ENCODE results near the gene RIPOR2. TPM values are rescaled to one million over a fixed set of nuclear protein-coding genes. Genes with fewer than 3 reads are reported as not detected.
"Not testable (repeated sequence)": the region's sequence is repeated elsewhere in the genome, so short reads cannot be mapped to it uniquely, and the experiment has no call there.

Gene RIPOR2
- total and polyA plus RNA-seq, 4 experiments from 2014 or later = 420 to 458 (median 431) TPM

DNA sequence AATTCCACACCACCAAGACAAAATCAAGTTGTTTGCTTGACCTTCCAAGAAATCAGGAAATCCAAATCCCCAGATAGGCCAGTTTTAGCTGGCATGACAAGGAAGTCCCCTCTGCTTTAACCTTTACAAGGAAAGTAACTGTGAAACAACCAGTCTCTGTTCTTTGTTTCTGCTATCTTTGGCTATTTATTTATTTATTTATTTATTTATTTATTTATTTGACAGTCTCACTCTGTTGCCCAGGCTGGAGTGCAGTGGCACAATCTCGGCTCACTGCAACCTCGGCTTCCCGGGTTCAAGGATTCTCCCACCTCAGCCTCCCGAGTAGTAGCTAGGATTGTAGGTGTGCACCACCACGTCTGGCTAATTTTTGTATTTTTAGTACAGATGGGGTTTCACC is 175.6 kb downstream of the RIPOR2 start:
- Histone ChIP-seq H3K27me3 (ENCODE audit: insufficient read depth, low read length) (no peaks in the 10 kb centered on the region), H3K4me1 (ENCODE audit: insufficient read depth, low read length) (no peaks in the 10 kb centered on the region), H3K27ac (ENCODE audit: low read depth, low read length) (no peak overlapping the region), H3K9me3 (ENCODE audit: control insufficient read depth in 1 of 2, low read length in 2 of 2) (no peaks in the 10 kb centered on the region), H3K36me3 (ENCODE audit: insufficient read depth, low read length) (no peaks in the 10 kb centered on the region), H3K4me3 (ENCODE audit: low read length in 2 of 2) (no peak overlapping the region)
- Mint-ChIP-seq H3K36me3 (no peaks in the 10 kb centered on the region), H3K4me3 (no peak overlapping the region), H3K4me1 (peaks cover 0 to 4% (median 0%) of the 10 kb centered on the region in 4 donors), H3K27me3 (no peaks in the 10 kb centered on the region), H3K27ac (no peak overlapping the region), H3K9me3 (peaks cover 0 to 2% (median 0%) of the 10 kb centered on the region in 8 donors)
- ChIA-PET CTCF (ENCODE audit: partially characterized antibody) (interaction anchor here (1.1 to 1.6 kb wide), 2 partner anchors 9 to 179 kb away, joined by 4 to 5 read pairs; no protein-coding TSS in a partner anchor), POLR2A (ENCODE audit: partially characterized antibody) (no interaction called here)
- DNase-seq = no peak
- intact Hi-C loops (cut with micrococcal nuclease) = no loop called here

DNA sequence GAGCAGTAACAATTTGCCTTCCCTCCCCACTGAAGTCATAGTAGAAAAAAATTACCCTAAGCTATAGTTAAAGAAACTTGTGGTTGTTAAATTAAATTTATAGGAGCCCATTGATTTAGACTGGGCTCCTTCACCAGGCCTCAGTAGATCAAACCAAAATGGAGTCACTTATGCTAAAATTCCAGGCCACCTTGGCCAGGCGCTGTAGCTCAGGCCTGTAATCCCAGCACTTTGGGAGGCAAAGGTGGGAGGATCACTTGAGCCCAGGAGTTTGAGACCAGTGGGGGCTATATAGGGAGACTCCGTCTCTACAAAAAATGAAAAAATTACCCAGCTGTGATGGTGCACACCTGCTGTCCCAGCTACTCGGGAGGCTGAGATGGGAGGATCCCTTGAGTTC is 176.0 kb downstream of the RIPOR2 start:
- Mint-ChIP-seq H3K4me1 (peaks cover 0 to 4% (median 0%) of the 10 kb centered on the region in 4 donors), H3K27ac (no peak overlapping the region), H3K36me3 (no peaks in the 10 kb centered on the region), H3K9me3 (peaks cover 0 to 2% (median 0%) of the 10 kb centered on the region in 8 donors), H3K4me3 (no peak overlapping the region), H3K27me3 (no peaks in the 10 kb centered on the region)
- H3K36me3 ChIP-seq (ENCODE audit: insufficient read depth, low read length) = no peaks in the 10 kb centered on the region
- H3K27ac ChIP-seq (ENCODE audit: low read depth, low read length) = no peak overlapping the region
- no peaks in the 10 kb centered on the region for H3K9me3 ChIP-seq (ENCODE audit: control insufficient read depth in 1 of 2, low read length in 2 of 2)
- ChIA-PET CTCF (ENCODE audit: partially characterized antibody) (interaction anchor here (1.1 kb wide), 1 partner anchor 9 kb away, joined by 4 read pairs; no protein-coding TSS in a partner anchor), POLR2A (ENCODE audit: partially characterized antibody) (no interaction called here)
- no peak overlapping the region for H3K4me3 ChIP-seq (ENCODE audit: low read length in 2 of 2)
- no peaks in the 10 kb centered on the region for H3K27me3 ChIP-seq (ENCODE audit: insufficient read depth, low read length)
- H3K4me1 ChIP-seq (ENCODE audit: insufficient read depth, low read length) = no peaks in the 10 kb centered on the region
- intact Hi-C loops (cut with micrococcal nuclease) = no loop called here
- DNase-seq = no peak

DNA sequence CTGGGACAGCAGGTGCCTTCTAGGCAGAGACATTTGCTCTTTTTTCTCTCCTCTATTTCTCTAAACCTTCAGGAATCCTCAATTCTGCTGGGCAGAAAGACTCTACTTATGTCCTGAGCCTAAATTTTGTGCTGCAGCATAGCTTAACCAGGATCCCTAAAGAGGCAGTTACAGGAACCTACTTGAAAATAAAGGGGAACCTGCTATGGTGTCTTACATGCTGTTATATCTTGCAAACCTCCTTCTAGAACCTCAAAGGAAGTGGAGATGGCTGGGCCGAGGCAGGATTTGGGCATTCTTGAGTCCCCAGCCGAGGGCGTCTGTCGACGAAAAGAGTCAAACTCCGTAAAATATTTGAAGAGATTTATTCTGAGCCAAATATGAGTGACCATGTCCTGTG is 178.1 kb downstream of the RIPOR2 start:
- ChIA-PET POLR2A (ENCODE audit: partially characterized antibody) (interaction anchor here (0.9 kb wide), 1 partner anchor 332 kb away, joined by 3 read pairs; no protein-coding TSS in a partner anchor), CTCF (ENCODE audit: partially characterized antibody) (no interaction called here)
- Histone ChIP-seq H3K4me3 (ENCODE audit: low read length in 2 of 2) (no peak overlapping the region), H3K27me3 (ENCODE audit: insufficient read depth, low read length) (no peaks in the 10 kb centered on the region), H3K4me1 (ENCODE audit: insufficient read depth, low read length) (no peaks in the 10 kb centered on the region), H3K36me3 (ENCODE audit: insufficient read depth, low read length) (no peaks in the 10 kb centered on the region), H3K27ac (ENCODE audit: low read depth, low read length) (no peak overlapping the region), H3K9me3 (ENCODE audit: control insufficient read depth in 1 of 2, low read length in 2 of 2) (no peaks in the 10 kb centered on the region)
- Mint-ChIP-seq H3K27ac (no peak overlapping the region), H3K36me3 (no peaks in the 10 kb centered on the region), H3K4me1 (peaks cover 0 to 4% (median 0%) of the 10 kb centered on the region in 4 donors), H3K9me3 (peaks cover 0 to 2% (median 0%) of the 10 kb centered on the region in 8 donors), H3K27me3 (peaks cover 2 to 3% of the 10 kb centered on the region in 2 donors), H3K4me3 (no peak overlapping the region)
- no peak for DNase-seq
- intact Hi-C loops (cut with micrococcal nuclease) = no loop called here

DNA sequence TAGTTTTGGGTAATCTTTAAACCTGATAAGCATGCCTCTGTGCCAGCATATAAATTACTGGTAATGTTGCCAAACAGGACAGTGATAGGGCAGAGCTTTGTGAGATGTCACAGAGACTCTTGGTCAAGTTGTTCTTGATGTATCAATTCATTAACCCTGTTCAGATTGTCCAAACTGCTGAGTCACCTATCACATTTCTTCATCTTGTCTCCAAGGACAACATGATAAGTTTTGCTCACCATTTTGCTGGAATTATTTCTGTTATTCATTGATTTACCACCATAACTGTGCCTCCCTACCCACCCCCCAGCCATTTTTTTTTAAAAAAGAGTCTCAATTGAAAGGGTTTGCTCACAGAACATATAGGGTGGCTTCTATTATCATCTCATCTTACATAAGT is 180.5 kb downstream of the RIPOR2 start:
- Mint-ChIP-seq H3K4me1 (no peaks in the 10 kb centered on the region), H3K27me3 (peaks cover 3 to 5% of the 10 kb centered on the region in 2 donors), H3K27ac (no peak overlapping the region), H3K9me3 (peaks cover 0 to 2% (median 0%) of the 10 kb centered on the region in 8 donors), H3K4me3 (no peak overlapping the region), H3K36me3 (no peaks in the 10 kb centered on the region)
- ChIA-PET CTCF (ENCODE audit: partially characterized antibody) (interaction anchor here (0.9 kb wide), 1 partner anchor 174 kb away, joined by 4 read pairs; no protein-coding TSS in a partner anchor), POLR2A (ENCODE audit: partially characterized antibody) (no interaction called here)
- H3K4me3 ChIP-seq (ENCODE audit: low read length in 2 of 2) = no peak overlapping the region
- no peaks in the 10 kb centered on the region for H3K4me1 ChIP-seq (ENCODE audit: insufficient read depth, low read length)
- H3K27me3 ChIP-seq (ENCODE audit: insufficient read depth, low read length) = no peaks in the 10 kb centered on the region
- no peak for DNase-seq
- H3K36me3 ChIP-seq (ENCODE audit: insufficient read depth, low read length) = no peaks in the 10 kb centered on the region
- H3K27ac ChIP-seq (ENCODE audit: low read depth, low read length) = no peak overlapping the region
- intact Hi-C loops (cut with micrococcal nuclease) = no loop called here
- no peaks in the 10 kb centered on the region for H3K9me3 ChIP-seq (ENCODE audit: control insufficient read depth in 1 of 2, low read length in 2 of 2)

DNA sequence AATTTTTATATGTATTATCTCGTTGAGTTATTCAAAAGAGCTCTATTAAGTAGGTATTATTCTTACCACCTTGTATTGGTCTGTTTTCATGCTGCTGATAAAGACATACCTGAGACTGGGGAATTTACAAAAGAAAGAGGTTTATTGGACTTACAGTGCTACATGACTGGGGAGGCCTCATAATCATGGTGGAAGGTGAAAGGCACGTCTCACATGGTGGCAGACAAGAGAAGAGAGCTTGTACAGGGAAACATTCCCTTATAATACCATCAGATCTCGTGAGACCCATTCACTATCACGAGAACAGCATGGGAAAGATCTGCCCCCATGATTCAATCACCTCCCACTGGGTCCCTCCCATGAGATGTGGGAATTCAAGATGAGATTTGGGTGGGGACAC is 181.4 kb downstream of the RIPOR2 start:
- H3K9me3 ChIP-seq (ENCODE audit: control insufficient read depth in 1 of 2, low read length in 2 of 2); H3K27me3 Mint-ChIP-seq; H3K27ac ChIP-seq (ENCODE audit: low read depth, low read length); POLR2A ChIA-PET (ENCODE audit: partially characterized antibody); H3K27me3 ChIP-seq (ENCODE audit: insufficient read depth, low read length); DNase-seq; H3K4me3 Mint-ChIP-seq; H3K4me1 ChIP-seq (ENCODE audit: insufficient read depth, low read length); H3K36me3 Mint-ChIP-seq; H3K9me3 Mint-ChIP-seq; H3K27ac Mint-ChIP-seq; H3K36me3 ChIP-seq (ENCODE audit: insufficient read depth, low read length); H3K4me1 Mint-ChIP-seq; H3K4me3 ChIP-seq (ENCODE audit: low read length in 2 of 2); intact Hi-C loops (cut with micrococcal nuclease): not testable (repeated sequence)
- CTCF ChIA-PET (ENCODE audit: partially characterized antibody) = interaction anchor here (0.9 kb wide), 1 partner anchor 173 kb away, joined by 4 read pairs; no protein-coding TSS in a partner anchor

Other genes with a start within 250 kb of the RIPOR2 start
- gene C6orf62, start 216.8 kb downstream of the RIPOR2 start, total RNA-seq = 100 to 1,000 TPM; 173 to 176 TPM
- gene C6orf62, start 216.8 kb downstream of the RIPOR2 start, polyA plus RNA-seq = 100 to 1,000 TPM in 1 of 2 donors, 10 to 100 TPM in 1; 90.1 to 125 TPM
- 1 to 10 TPM; 6.1 to 6.7 TPM for gene GMNN, start 161.0 kb downstream of the RIPOR2 start, total RNA-seq
- gene GMNN, start 161.0 kb downstream of the RIPOR2 start, polyA plus RNA-seq = 1 to 10 TPM; 3.4 to 3.6 TPM
- gene ARMH2, start 137.0 kb downstream of the RIPOR2 start, total RNA-seq = 1 to 10 TPM; 3.1 to 4.7 TPM
- gene ARMH2, start 137.0 kb downstream of the RIPOR2 start, polyA plus RNA-seq = under 1 TPM in 1 of 2 donors, not detected in 1; 0.55 TPM

Measured in CD4-positive, alpha-beta memory T cell (primary cell).